Activated CD4-positive, alpha-beta T cell treated with anti-CD3 and anti-CD28 coated beads, Interleukin-2, amount 50 U/mL, for 24 hours (primary cell): ENCODE data around the gene CD81.

Experiments used
- DNase-seq, 2 donors: peaks; one replicate each; pipeline ENCODE4 v3.0.0-alpha.2; 2020; ENCODE audit warnings: low read depth in 1 of 2, low spot score in 1 of 2

The CD81 gene

GRCh38 chr11:2390091-2390724 is 13.1 kb downstream of the CD81 start:
- DNase-seq = no peak

- DNase-seq = no peak
These were observed 13.6 kb downstream of the CD81 start for GRCh38 chr11:2390725-2391151.

- DNase-seq = no peak
These were observed 14.3 kb downstream of the CD81 start for GRCh38 chr11:2391181-2391975.

DNA sequence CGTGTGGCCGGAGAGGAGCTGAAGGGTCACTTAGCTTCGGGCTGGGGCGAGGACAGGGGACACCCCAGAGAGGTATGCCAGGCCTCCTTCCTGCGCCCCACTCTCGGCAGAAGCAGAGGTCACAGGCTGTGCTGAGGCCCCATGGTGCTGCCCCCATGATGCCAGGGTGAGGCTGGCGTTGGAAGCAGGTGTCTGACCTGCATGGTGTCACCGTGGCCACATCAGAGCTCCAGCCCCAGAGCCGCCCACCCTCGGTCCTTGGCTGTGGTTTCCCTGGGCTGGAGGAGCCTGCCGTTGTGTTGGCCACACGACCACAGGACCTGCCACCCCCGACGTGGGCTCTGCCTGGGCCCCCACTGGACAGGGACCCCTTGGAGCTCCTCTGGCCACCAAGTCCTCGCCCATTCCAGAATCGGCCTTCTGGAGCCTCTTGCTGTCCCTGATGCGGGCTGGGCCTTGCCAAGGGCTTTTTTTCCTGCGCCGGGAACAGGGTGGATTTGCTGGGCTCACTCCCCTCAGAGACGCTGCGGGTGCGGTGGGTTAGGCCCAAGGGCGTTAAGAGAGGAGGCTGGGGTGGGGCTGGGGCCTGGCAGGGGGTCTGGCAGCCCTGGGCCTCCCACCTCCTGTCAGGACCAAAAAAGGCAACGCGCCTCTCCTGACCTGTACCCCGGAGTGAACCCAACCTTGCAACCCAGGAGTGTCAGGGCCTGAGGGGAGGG is 15.3 kb downstream of the CD81 start:
- DNase-seq = no peak

DNA sequence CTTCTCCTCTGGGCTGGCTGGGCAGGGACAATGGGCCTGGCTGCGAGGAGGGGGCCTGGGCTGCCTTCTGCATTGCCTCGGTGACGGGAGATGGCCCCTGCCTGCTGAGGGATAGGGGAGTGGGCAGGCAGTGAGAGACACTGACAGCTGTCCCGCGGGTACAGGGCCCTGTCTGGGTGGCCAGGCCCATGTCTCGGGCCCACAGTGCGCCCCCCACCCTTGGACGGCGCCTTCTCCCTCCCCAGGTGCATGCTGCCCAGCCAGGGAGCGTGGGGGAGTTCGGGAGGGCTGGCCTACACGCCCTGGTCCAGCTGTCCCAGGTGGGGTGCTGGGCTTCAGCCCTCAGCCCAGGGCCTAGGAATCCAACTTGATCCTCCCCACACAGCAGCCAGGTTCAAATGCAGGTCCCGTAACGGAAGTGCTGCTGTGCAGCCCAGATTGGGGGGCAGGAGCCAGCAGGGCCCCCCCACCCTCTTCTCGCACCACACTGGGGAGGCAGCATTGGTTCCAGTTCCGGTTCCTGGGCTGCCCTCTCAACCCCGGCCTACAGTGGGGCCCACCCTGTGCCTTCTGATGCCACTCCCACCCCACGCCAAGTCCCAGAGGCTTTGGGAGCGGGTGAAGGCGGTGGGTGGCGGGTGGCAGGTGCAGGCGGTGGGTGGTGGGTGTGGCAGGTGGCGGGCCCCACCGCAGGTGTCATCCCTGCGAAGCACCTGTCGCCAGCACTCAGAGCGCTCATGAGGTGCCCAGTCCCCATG is 16.2 kb downstream of the CD81 start:
- DNase-seq = no peak

GRCh38 chr11:2393941-2394817 is 17.1 kb downstream of the CD81 start:
- no peak for DNase-seq

DNA sequence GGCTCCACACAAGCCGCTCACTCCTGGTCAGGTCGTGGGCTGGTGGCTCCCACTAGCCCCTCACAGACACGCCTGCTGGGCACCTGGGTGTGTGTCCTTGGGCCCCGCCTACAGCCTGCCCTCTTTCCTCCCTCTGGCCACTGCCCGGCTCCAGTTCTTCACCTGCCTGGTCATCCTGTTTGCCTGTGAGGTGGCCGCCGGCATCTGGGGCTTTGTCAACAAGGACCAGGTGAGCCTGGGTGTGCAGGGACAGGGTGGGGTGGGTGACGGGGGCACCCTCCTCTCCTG is 17.7 kb downstream of the CD81 start:
- no peak for DNase-seq

DNA sequence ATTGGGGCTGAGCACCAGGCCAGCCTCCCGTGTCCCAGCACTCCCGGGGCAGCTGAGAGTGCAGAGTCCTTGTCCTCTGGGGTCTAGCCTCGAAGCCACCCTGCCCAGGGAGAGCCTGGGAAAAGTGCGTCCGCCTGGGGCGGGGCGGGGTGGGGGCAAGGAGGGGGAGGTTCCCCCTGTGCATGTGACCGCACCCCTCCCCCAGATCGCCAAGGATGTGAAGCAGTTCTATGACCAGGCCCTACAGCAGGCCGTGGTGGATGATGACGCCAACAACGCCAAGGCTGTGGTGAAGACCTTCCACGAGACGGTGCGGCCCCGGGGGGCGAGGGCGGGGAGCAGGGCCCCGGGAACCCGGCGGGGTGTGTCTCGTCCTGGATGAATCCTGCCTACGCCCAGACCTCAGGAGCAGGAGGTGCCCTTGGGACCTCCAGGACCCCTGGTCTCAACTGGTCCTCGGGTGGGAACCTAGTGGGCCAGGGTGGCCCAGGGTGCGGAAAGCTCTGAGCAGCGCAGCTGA is 18.2 kb downstream of the CD81 start:
- DNase-seq = no peak

DNA sequence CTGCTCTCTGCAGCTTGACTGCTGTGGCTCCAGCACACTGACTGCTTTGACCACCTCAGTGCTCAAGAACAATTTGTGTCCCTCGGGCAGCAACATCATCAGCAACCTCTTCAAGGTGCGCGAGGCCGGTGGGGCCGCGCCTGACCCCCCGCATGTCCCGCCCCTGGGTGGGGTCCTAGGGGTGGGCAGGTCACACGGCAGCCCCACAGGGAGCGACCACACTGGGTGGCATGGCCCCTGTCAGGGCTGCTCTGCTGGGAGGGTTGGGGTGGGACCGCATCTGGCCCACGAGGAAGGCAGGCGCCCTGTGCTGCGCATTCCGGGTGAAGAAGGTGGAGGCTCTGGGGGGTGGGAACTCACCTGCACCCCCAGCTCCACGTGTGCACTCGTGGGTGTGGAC is 18.7 kb downstream of the CD81 start:
- no peak for DNase-seq

GRCh38 chr11:2396471-2396870 is 19.4 kb downstream of the CD81 start:
- no peak for DNase-seq

DNA sequence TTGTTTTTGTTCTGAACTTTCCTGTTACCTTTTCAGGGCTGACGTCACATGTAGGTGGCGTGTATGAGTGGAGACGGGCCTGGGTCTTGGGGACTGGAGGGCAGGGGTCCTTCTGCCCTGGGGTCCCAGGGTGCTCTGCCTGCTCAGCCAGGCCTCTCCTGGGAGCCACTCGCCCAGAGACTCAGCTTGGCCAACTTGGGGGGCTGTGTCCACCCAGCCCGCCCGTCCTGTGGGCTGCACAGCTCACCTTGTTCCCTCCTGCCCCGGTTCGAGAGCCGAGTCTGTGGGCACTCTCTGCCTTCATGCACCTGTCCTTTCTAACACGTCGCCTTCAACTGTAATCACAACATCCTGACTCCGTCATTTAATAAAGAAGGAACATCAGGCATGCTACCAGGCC is 19.9 kb downstream of the CD81 start:
- DNase-seq = no peak

DNA sequence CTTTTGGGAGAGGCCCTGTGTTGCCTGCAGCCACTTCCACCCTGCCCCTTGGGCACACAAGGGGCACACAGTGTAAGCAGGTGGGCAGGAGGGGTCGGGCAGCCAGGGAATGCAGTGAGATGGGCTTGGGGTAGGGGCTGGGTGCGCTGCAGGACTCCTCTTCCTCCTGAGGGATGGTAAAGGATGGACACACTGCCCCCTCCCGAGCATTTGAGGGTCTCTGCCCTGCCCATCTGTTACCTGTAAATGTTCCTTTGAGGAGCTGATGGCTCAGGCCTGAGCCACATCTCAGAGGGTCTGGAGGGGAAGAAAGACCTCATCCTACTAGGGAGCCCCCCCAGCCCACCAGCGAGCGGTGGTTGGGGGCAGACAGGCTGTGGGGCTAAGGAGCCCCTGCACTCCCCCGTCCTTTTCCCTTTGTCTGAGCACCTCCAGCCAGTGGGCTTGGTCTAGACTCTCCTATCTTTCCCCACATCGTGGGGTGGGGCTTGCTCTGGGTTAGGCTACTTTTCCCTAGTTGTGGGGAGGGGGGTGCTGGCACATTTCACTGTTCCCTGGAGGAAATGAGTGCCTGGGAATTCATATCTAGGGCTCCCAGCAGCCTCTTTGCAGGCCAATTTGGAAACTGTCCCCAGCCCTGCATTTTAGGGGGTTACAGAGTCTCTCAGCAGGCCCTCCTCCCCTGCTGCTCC is 21.7 kb downstream of the CD81 start:
- no peak for DNase-seq

DNA sequence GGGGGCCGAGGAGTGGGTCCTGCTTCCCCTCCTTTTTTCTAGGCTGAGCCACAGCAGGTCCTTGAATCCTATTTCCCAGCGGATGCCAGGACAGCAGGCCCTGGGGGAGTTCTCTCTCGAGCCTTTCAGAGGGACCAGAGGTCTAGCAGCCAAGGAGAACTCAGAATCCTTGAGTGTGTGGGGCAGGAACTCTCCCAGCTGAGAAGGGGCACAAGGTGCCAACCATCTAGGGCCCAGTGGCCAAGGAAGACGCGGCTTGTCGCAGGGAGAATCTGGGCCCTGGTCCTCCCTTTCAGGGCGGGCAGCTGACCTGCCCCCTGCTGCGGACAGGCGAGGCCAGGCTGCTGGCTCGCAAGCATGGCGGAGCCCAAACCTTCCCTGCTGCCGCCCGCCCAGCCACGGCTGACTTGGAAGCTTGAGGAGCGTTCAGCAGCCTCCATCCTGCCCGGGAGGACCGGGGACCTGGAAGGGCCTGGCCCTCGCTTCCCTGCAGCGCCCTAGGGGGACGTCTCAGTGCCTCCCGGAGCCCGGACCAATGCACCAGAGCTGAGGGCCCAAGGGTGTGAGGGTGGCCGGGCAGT is 22.5 kb downstream of the CD81 start:
- peak in 1 of 2 donors; percentile 21 for DNase-seq

DNA sequence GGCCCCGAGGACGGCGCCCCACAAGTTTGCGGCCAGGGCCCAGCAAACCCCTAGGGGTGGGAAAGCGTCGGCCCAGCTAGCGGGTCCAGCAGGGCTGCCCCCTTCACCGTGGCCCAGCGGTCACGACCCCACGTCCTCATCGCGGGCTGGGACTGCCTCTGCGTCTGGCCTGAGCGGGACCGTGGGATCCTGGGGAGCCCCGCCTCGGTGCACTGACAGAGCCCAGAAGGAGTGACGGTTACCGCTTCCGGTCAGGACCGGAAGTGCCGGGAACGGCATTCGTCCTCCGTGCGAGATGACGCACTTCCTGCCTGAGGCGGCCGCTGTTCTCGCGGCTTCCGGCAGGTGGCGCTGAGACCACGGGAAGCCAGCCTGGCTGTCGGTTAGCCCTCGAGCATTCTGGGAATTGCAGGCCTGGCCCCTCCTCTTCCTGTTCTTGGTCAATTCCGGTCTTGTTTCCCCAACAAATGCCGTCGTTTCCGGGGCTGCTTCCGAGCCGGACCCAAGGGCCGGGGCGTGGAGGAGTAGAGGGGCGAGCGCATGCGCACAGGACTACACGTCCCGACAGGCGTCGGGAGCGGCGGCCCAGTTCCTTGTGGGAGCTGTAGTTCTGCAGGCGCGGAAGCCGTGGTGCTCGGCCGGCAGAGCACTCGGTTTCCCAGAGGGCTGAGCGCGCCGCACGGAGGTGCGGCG is 23.1 kb downstream of the CD81 start, which contains the start of gene TSSC4:
TSSC4 (plus strand) TSS at position 682 of the 693 bp plus-strand sequence. CDS start 1,884 bp downstream, outside the sequence.
- DNase-seq = peak; percentile 99 to 100

DNA sequence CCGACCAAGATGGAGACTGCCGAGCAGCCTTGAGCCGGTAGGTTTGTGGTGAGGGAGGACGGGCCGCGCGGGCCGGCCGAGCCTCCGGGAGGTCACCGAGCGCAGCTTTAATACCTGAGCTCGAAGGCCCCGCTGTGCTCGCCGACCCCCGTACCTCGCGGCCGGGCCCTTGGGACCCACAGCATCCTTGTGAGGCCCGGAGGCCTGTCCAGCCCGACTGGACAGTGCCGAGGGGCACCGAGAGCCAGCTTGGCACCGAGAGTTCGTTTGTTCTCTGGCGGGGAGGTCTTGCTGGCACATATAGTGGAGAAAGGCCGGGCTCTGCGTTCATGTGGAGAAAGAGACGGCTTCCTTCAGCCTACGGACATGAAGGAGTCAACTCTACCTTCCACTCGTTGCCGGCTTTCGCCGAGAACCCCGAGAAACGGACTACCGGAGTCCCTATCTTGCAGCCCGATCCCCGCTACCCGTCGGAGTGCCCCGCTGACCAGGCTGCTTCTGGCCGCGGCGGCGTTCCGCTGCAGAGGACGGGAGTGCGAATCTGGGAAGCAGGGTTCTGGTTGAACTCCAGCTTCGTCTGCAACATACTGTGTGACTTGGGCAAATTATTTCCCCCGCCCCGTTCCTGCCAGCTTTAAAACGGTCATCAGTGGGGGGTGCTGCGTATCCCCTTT is 23.8 kb downstream of the CD81 start:
- no peak for DNase-seq

DNA sequence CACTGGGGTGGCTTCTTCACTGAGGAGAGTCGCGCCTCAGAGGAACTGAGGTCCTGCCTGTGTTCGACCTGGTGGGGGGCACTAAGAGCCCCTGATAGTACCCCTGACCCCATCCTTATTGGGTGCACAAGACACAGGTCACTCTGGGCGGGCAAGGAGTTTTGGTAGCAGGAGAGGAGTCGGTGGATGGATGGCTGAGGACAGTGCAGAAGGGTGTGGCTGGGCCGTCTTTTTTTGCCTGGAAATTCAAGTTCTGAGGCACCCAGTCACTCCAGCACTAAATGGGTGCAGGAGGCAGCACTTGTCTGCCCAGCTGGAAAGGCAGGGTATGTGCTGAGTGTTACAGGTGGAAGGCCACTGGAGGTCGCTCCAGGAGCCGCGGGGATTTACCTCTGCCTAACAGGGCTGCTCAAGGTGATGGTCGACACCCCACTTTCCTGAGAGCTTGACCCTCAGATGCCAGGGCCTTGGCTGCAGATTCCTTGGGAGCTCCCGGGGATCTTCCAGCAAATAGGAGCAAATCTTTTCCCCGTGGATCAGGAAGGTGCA is 24.4 kb downstream of the CD81 start:
- no peak for DNase-seq

- no peak for DNase-seq
These were observed 25.0 kb downstream of the CD81 start for GRCh38 chr11:2402106-2402505.
